SK-N-SH (cell line): Measurements from ENCODE around the gene DOCK8. TPM values are rescaled to one million over a fixed set of nuclear protein-coding genes. Genes with fewer than 3 reads are reported as not detected.
A peak's percentile ranks its signal among the peaks of the same experiment; 100 is the strongest.
"Not testable (repeated sequence)": the region's sequence is repeated elsewhere in the genome, so short reads cannot be mapped to it uniquely, and the experiment has no call there.

Experiments
- CTCF ChIA-PET: fragments of 300-600, 350-600 bp; formaldehyde crosslinking; extraction: SDS; loops from one replicate; lab custom pipeline; 2021; lab: Yijun Ruan, JAX
- POLR2A ChIA-PET: fragments of 350-600 bp; sonication (Branson Sonifier 250); formaldehyde crosslinking; extraction: SDS; loops from one replicate; lab custom pipeline; 2020; ENCODE audit warnings: antibody characterized with exemption, inconsistent platforms; lab: Yijun Ruan, JAX
- DNase-seq: peaks from one replicate; pipeline ENCODE4 v3.0.0; 2012
- H2AFZ ChIP-seq: fragments of 200-600 bp; sonication (generic); 2 replicates; pipeline ENCODE4 v1.8.1; 2016; ENCODE audit warnings: antibody characterized with exemption, mild to moderate bottlenecking, low read depth
- H3F3A ChIP-seq: fragments of 200-600 bp; sonication (generic); replicated peaks from 2 replicates; pipeline ENCODE3; 2016; ENCODE audit warnings: antibody characterized with exemption, mild to moderate bottlenecking; ENCODE audit not compliant: insufficient read depth
- H3K27ac ChIP-seq, 2 experiments: fragments of 200-500 bp in 1 of 2; fragments of 200-600 bp in 1 of 2; sonication (Bioruptor generic) in 1 of 2; sonication (generic), shearing (Covaris generic) in 1 of 2; 2 replicates each; pipeline versions ENCODE4 v1.5.1 to v1.6.1; 2014 to 2016; ENCODE audit warnings: low read depth in 2 of 2, inconsistent platforms in 1 of 2, low read length in 1 of 2, mild to moderate bottlenecking in 1 of 2, mixed read lengths in 1 of 2
- H3K27me3 ChIP-seq: fragments of 200-600 bp; sonication (generic), shearing (Covaris generic); 2 replicates; pipeline ENCODE4 v1.6.1; 2016; ENCODE audit warnings: mixed run types; ENCODE audit not compliant: insufficient read depth
- H3K36me3 ChIP-seq, 2 experiments: fragments of 200-500 bp in 1 of 2; fragments of 200-600 bp in 1 of 2; sonication (Bioruptor generic) in 1 of 2; sonication (generic) in 1 of 2; replicated peaks in 1 of 2; 2 replicates each; pipeline versions ENCODE3 to v1.5.1; 2014 to 2016; ENCODE audit warnings: low read length in 1 of 2, mild to moderate bottlenecking in 1 of 2; ENCODE audit not compliant: insufficient read depth in 2 of 2, control insufficient read depth in 1 of 2
- H3K4me1 ChIP-seq, 2 experiments: fragments of 200-500 bp in 1 of 2; fragments of 200-600 bp in 1 of 2; sonication (Bioruptor generic) in 1 of 2; sonication (generic), shearing (Covaris generic) in 1 of 2; 2 replicates each; pipeline versions ENCODE4 v1.5.1 to v1.6.1; 2014 to 2016; ENCODE audit warnings: low read depth in 1 of 2, low read length in 1 of 2, mixed run types in 1 of 2; ENCODE audit not compliant: insufficient read depth in 2 of 2, control insufficient read depth in 1 of 2
- H3K4me2 ChIP-seq: fragments of 200-600 bp; sonication (generic), shearing (Covaris generic); 2 replicates; pipeline ENCODE4 v1.6.1; 2017; ENCODE audit warnings: mixed run types
- H3K4me3 ChIP-seq, 2 experiments: fragments of 200-500 bp in 1 of 2; fragments of 200-600 bp in 1 of 2; sonication (Bioruptor generic) in 1 of 2; sonication (generic), shearing (Covaris generic) in 1 of 2; 2 replicates each; pipeline versions ENCODE4 v1.5.1 to v1.8.1; 2014 to 2016; ENCODE audit warnings: low read depth in 2 of 2, inconsistent platforms in 1 of 2, low read length in 1 of 2, mild to moderate bottlenecking in 1 of 2, mixed read lengths in 1 of 2, moderate library complexity in 1 of 2
- H3K79me2 ChIP-seq: fragments of 200-600 bp; sonication (generic); 2 replicates; pipeline ENCODE4 v1.8.1; 2017; ENCODE audit warnings: mild to moderate bottlenecking; ENCODE audit not compliant: insufficient read depth
- H3K9ac ChIP-seq: fragments of 200-600 bp; sonication (generic); 2 replicates; pipeline ENCODE4 v1.6.1; 2017; ENCODE audit warnings: mixed run types
- H3K9me2 ChIP-seq: fragments of 200-600 bp; sonication (generic); 2 replicates; pipeline ENCODE4 v1.6.1; 2017; ENCODE audit warnings: mixed run types
- H3K9me3 ChIP-seq: fragments of 200-600 bp; sonication (generic); 2 replicates; pipeline ENCODE4 v1.6.1; 2017; ENCODE audit warnings: mixed run types, mild to moderate bottlenecking, moderate library complexity
- H4K20me1 ChIP-seq: fragments of 200-600 bp; sonication (generic); 2 replicates; pipeline ENCODE4 v1.6.1; 2017; ENCODE audit warnings: mild to moderate bottlenecking, mixed run types; ENCODE audit not compliant: insufficient read depth
- CHD2 ChIP-seq: fragments of 150-350 bp; IDR thresholded peaks from 2 replicates; pipeline ENCODE4 v1.6.1; 2018; ENCODE audit warnings: low read length; ENCODE audit not compliant: partially characterized antibody
- EP300 ChIP-seq, 2 experiments: IDR thresholded peaks; 2 replicates each; pipeline versions ENCODE4 v1.4.0 to v1.6.1; 2012; ENCODE audit warnings: borderline replicate concordance in 1 of 2, low read depth in 1 of 2, low read length in 1 of 2
- EZH2phosphoT487 ChIP-seq: fragments of 200-600 bp; sonication (generic); IDR thresholded peaks from 2 replicates; pipeline ENCODE4 v1.6.1; 2017; ENCODE audit warnings: low read depth, mixed run types, mild to moderate bottlenecking, antibody characterized with exemption, moderate library complexity, borderline replicate concordance
- FOSL2 ChIP-seq: IDR thresholded peaks from 2 replicates; pipeline ENCODE4 v1.4.0; 2012; ENCODE audit warnings: low read depth, mild to moderate bottlenecking, moderate library complexity, borderline replicate concordance
- FOXJ3 ChIP-seq: sonication (generic); formaldehyde crosslinking; IDR thresholded peaks from 2 replicates; pipeline ENCODE4 v1.5.1; 2020; ENCODE audit warnings: mild to moderate bottlenecking, missing genetic modification reagents
- IRF3 ChIP-seq: fragments of 150-350 bp; IDR thresholded peaks from 2 replicates; pipeline ENCODE4 v1.6.1; 2016; ENCODE audit warnings: mild to moderate bottlenecking, low read depth, low read length
- JUND ChIP-seq: IDR thresholded peaks from 2 replicates; pipeline ENCODE4 v1.4.0; 2012
- MEF2A ChIP-seq: IDR thresholded peaks from 2 replicates; pipeline ENCODE4 v1.4.0; 2012; ENCODE audit warnings: low read depth, borderline replicate concordance
- MXI1 ChIP-seq: IDR thresholded peaks from 2 replicates; pipeline ENCODE4 v1.6.1; 2012; ENCODE audit warnings: mild to moderate bottlenecking, low read depth, low read length, improper control_type of control experiment
- POLR2AphosphoS5 ChIP-seq: IDR thresholded peaks from 2 replicates; pipeline ENCODE4 v1.6.1; 2012; ENCODE audit warnings: low read depth, low read length
- RAD21 ChIP-seq: IDR thresholded peaks from 2 replicates; pipeline ENCODE4 v1.6.1; 2012; ENCODE audit warnings: mild to moderate bottlenecking, low read length
- RCOR1 ChIP-seq: fragments of 150-350 bp; IDR thresholded peaks from 2 replicates; pipeline ENCODE4 v1.6.1; 2017; ENCODE audit warnings: antibody characterized with exemption, low read length
- SIN3A ChIP-seq: IDR thresholded peaks from 2 replicates; pipeline ENCODE4 v1.6.1; 2012; ENCODE audit warnings: low read depth, mild to moderate bottlenecking, low read length, moderate library complexity, borderline replicate concordance
- SMC3 ChIP-seq: IDR thresholded peaks from 2 replicates; pipeline ENCODE4 v1.6.1; 2012; ENCODE audit warnings: low read depth, low read length, improper control_type of control experiment
- TAF1 ChIP-seq: IDR thresholded peaks from 2 replicates; pipeline ENCODE4 v1.6.1; 2012; ENCODE audit warnings: low read depth, mild to moderate bottlenecking, low read length, moderate library complexity, borderline replicate concordance
- TEAD4 ChIP-seq: IDR thresholded peaks from 2 replicates; pipeline ENCODE4 v1.4.0; 2012; ENCODE audit warnings: mild to moderate bottlenecking, borderline replicate concordance; ENCODE audit not compliant: insufficient read depth
- ZBTB33 ChIP-seq: IDR thresholded peaks from 2 replicates; pipeline ENCODE4 v1.4.0; 2012; ENCODE audit warnings: low read depth, borderline replicate concordance
- WGBS: methylation state at CpG from one replicate; pipeline ENCODE4 v1.1.6; 2017; ENCODE audit warnings: low lambda C conversion rate; 5-methylcytosine and 5-hydroxymethylcytosine counted together
- polyA plus RNA-seq, 3 experiments: library from polyadenylated mRNA; depleted of rRNA; stranded (reverse); fragments of >200 nt; gene quantifications; 2 replicates each; pipeline ENCODE4 v1.2.3, GENCODE V29; 2012

DOCK8 gene
- polyA plus RNA-seq, 1 of the 3 experiments (the other 2 are of a cell fraction) = not detected

- 52% methylated on average over 24 of the region's 24 CpGs for WGBS
- H3K4me3 ChIP-seq, POLR2A ChIA-PET: not testable (repeated sequence)
Measured at GRCh38 chr9:213901-214300, 764 bp upstream of the DOCK8 start.

GRCh38 chr9:214351-214647, 366 bp upstream of the DOCK8 start:
- Histone ChIP-seq H3K9me2 (no peaks in the 10 kb centered on the region), H3K4me3 (peak overlapping the region in 1 of 2 experiments; percentile 12; a peak in 2 of 4 replicates), H3K79me2 (no peaks in the 10 kb centered on the region), H3F3A (no peaks in the 10 kb centered on the region), H3K27me3 (peaks cover 33% of the 10 kb centered on the region), H3K9ac (no peak overlapping the region), H3K36me3 (no peaks in the 10 kb centered on the region), H3K9me3 (no peaks in the 10 kb centered on the region), H3K27ac (no peak overlapping the region), H3K4me2 (peak overlapping the region; percentile 52; the same call in 1 of the 2 replicates), H4K20me1 (no peaks in the 10 kb centered on the region), H3K4me1 (no peaks in the 10 kb centered on the region), H2AFZ (no peak overlapping the region)
- CTCF ChIA-PET = no interaction called here
- POLR2A ChIA-PET = no interaction called here
- DNase-seq = no peak
- TF ChIP-seq RCOR1 = no peak
- TF ChIP-seq SIN3A = no peak
- TF ChIP-seq FOSL2 = no peak
- TF ChIP-seq MEF2A = no peak
- no peak for TF ChIP-seq TEAD4
- TF ChIP-seq EP300 (IDR thresholded peaks at IDR 0.05; ENCODE audit: borderline replicate concordance in 1 of 2, low read depth in 1 of 2, low read length in 1 of 2) = no peak
- no peak for TF ChIP-seq JUND
- no peak for TF ChIP-seq ZBTB33
- TF ChIP-seq IRF3 = no peak
- no peak for TF ChIP-seq EZH2phosphoT487
- no peak for TF ChIP-seq MXI1
- no peak for TF ChIP-seq FOXJ3
- TF ChIP-seq RAD21 = no peak
- no peak for TF ChIP-seq CHD2
- no peak for TF ChIP-seq SMC3
- TF ChIP-seq POLR2AphosphoS5 = no peak
- no peak for TF ChIP-seq TAF1
- WGBS = 4% methylated on average over 10 of the region's 14 CpGs

More at GRCh38 chr9:213901-214300, 764 bp upstream of the DOCK8 start:
- Histone ChIP-seq H3K4me2 (peak overlapping the region; percentile 52; the same call in 1 of the 2 replicates), H3K27me3 (peaks cover 33% of the 10 kb centered on the region)
- H3K9me3 ChIP-seq, H3F3A ChIP-seq, H3K79me2 ChIP-seq, H3K4me1 ChIP-seq, DNase-seq, CTCF ChIA-PET, H3K36me3 ChIP-seq, H3K9me2 ChIP-seq, H2AFZ ChIP-seq, H3K27ac ChIP-seq, H3K9ac ChIP-seq, H4K20me1 ChIP-seq: not testable (repeated sequence)
